IMR-90 (cell line): ENCODE measurements around the gene SLC9A6. TPM values are rescaled to one million over a fixed set of nuclear protein-coding genes. Genes with fewer than 3 reads are reported as not detected.

Experiments used
- ATAC-seq: fragments of 200-7000 bp; cut with Tn5 transposase; 2 replicates; pipeline ENCODE4 v1.9.1; 2020; ENCODE audit warnings: low read depth, mild to moderate bottlenecking, moderate library complexity
- BruUV-seq: library from RNA; stranded (reverse); fragments of 400-500 nt; replicated peaks from 2 replicates; lab custom pipeline; 2021; lab: Mats Ljungman, UMichigan
- CTCF ChIA-PET: fragments of 300-600 bp; formaldehyde crosslinking; extraction: SDS; loops from one replicate; lab custom pipeline; 2021; ENCODE audit warnings: antibody characterized with exemption; lab: Yijun Ruan, JAX
- POLR2A ChIA-PET: fragments of 300-600 bp; sonication (Branson Sonifier 250); formaldehyde crosslinking; loops from one replicate; lab custom pipeline; 2022; ENCODE audit warnings: antibody characterized with exemption; ENCODE audit not compliant: unreplicated experiment; lab: Charles Lee
- DNase-seq: peaks from one replicate; pipeline ENCODE4 v3.0.0; 2013
- H2AFZ ChIP-seq: replicated peaks from 2 replicates; pipeline ENCODE3; 2013; ENCODE audit warnings: low read length, mild to moderate bottlenecking; ENCODE audit not compliant: poor library complexity
- H2AK5ac ChIP-seq: 2 replicates; pipeline ENCODE4 v1.6.1; 2013; ENCODE audit warnings: low read depth, low read length, inconsistent platforms
- H2AK9ac ChIP-seq: replicated peaks from 2 replicates; pipeline ENCODE3; 2013; ENCODE audit warnings: mild to moderate bottlenecking, low read depth, low read length, moderate library complexity; ENCODE audit not compliant: poor library complexity
- H2BK120ac ChIP-seq: 2 replicates; pipeline ENCODE4 v1.6.1; 2013; ENCODE audit warnings: low read depth, low read length, inconsistent platforms
- H2BK15ac ChIP-seq: 3 replicates; pipeline ENCODE4 v1.6.1; 2013; ENCODE audit warnings: low read depth, low read length, inconsistent platforms
- H2BK20ac ChIP-seq: 2 replicates; pipeline ENCODE4 v1.6.1; 2013; ENCODE audit warnings: low read depth, mild to moderate bottlenecking, inconsistent platforms, low read length, moderate library complexity
- H2BK5ac ChIP-seq: 2 replicates; pipeline ENCODE4 v1.6.1; 2013; ENCODE audit warnings: mild to moderate bottlenecking, low read depth, low read length, inconsistent platforms; ENCODE audit not compliant: poor library complexity, severe bottlenecking
- H3K14ac ChIP-seq: replicated peaks from 2 replicates; pipeline ENCODE4 v1.6.1; 2013; ENCODE audit warnings: low read depth, low read length, inconsistent platforms
- H3K18ac ChIP-seq: 2 replicates; pipeline ENCODE4 v1.6.1; 2013; ENCODE audit warnings: low read depth, low read length, control low read depth
- H3K23ac ChIP-seq: 2 replicates; pipeline ENCODE4 v1.6.1; 2013; ENCODE audit warnings: low read depth, low read length, inconsistent platforms
- H3K27ac ChIP-seq: 2 replicates; pipeline ENCODE4 v1.5.1; 2013; ENCODE audit warnings: mild to moderate bottlenecking, control low read depth, low read length; ENCODE audit not compliant: insufficient read depth
- H3K27me3 ChIP-seq: 2 replicates; pipeline ENCODE4 v1.6.1; 2013; ENCODE audit warnings: low read length; ENCODE audit not compliant: control insufficient read depth, insufficient read depth
- H3K36me3 ChIP-seq: 2 replicates; pipeline ENCODE4 v1.6.1; 2013; ENCODE audit warnings: low read length, mixed read lengths; ENCODE audit not compliant: control insufficient read depth, insufficient read depth
- H3K4ac ChIP-seq: 2 replicates; pipeline ENCODE4 v1.6.1; 2013; ENCODE audit warnings: low read depth, low read length, inconsistent platforms
- H3K4me1 ChIP-seq: 2 replicates; pipeline ENCODE4 v1.6.1; 2013; ENCODE audit warnings: low read length, mixed read lengths; ENCODE audit not compliant: control insufficient read depth, insufficient read depth
- H3K4me2 ChIP-seq: 2 replicates; pipeline ENCODE4 v1.6.1; 2013; ENCODE audit warnings: low read depth, mild to moderate bottlenecking, control low read depth, low read length, moderate library complexity
- H3K4me3 ChIP-seq: 2 replicates; pipeline ENCODE4 v1.5.1; 2013; ENCODE audit warnings: low read depth, mild to moderate bottlenecking, control low read depth, low read length, moderate library complexity; ENCODE audit not compliant: insufficient read depth
- H3K56ac ChIP-seq: 2 replicates; pipeline ENCODE4 v1.6.1; 2013; ENCODE audit warnings: low read length, inconsistent platforms; ENCODE audit not compliant: insufficient read depth; ENCODE audit errors: extremely low read depth
- H3K79me1 ChIP-seq, 2 experiments: 2 replicates each; pipeline ENCODE4 v1.6.1; 2013; ENCODE audit warnings: low read length in 2 of 2, inconsistent platforms in 1 of 2, low read depth in 1 of 2
- H3K9ac ChIP-seq: 2 replicates; pipeline ENCODE4 v1.6.1; 2013; ENCODE audit warnings: low read depth, low read length, control low read depth
- H3K9me1 ChIP-seq: 2 replicates; pipeline ENCODE4 v1.6.1; 2013; ENCODE audit warnings: low read length, inconsistent platforms; ENCODE audit not compliant: insufficient read depth
- H3K9me3 ChIP-seq: 2 replicates; pipeline ENCODE4 v1.6.1; 2013; ENCODE audit warnings: low read length; ENCODE audit not compliant: control insufficient read depth, insufficient read depth
- H4K20me1 ChIP-seq: 2 replicates; pipeline ENCODE4 v1.6.1; 2013; ENCODE audit warnings: low read length, inconsistent platforms; ENCODE audit not compliant: insufficient read depth
- H4K5ac ChIP-seq: 2 replicates; pipeline ENCODE4 v1.6.1; 2013; ENCODE audit warnings: mild to moderate bottlenecking, low read depth, low read length, control low read depth
- H4K8ac ChIP-seq, 2 experiments: 2 replicates each; pipeline ENCODE4 v1.6.1; 2013; ENCODE audit warnings: low read depth in 2 of 2, low read length in 2 of 2, control low read depth in 1 of 2, inconsistent platforms in 1 of 2
- H4K91ac ChIP-seq: 2 replicates; pipeline ENCODE4 v1.6.1; 2013; ENCODE audit warnings: low read depth, low read length, inconsistent platforms; ENCODE audit not compliant: insufficient read depth
- CEBPB ChIP-seq: IDR thresholded peaks from 2 replicates; pipeline ENCODE4 v1.6.1; 2012; ENCODE audit warnings: low read depth, low read length, improper control_type of control experiment
- CHD1 ChIP-seq: IDR thresholded peaks from 2 replicates; pipeline ENCODE4 v1.6.1; 2012; ENCODE audit warnings: low read depth, low read length, improper control_type of control experiment
- CTCF ChIP-seq: conservative IDR thresholded peaks from 2 replicates; pipeline ENCODE4 v1.5.1; 2012; ENCODE audit warnings: mild to moderate bottlenecking, low read depth, low read length, improper control_type of control experiment
- FOS ChIP-seq: fragments of 150-350 bp; IDR thresholded peaks from 2 replicates; pipeline ENCODE4 v1.6.1; 2016; ENCODE audit warnings: low read depth, low read length
- MAFK ChIP-seq: IDR thresholded peaks from 2 replicates; pipeline ENCODE4 v1.6.1; 2012; ENCODE audit warnings: low read depth, low read length, improper control_type of control experiment
- MXI1 ChIP-seq: IDR thresholded peaks from 2 replicates; pipeline ENCODE4 v1.6.1; 2012; ENCODE audit warnings: low read depth, mild to moderate bottlenecking, low read length, moderate library complexity, borderline replicate concordance
- NFE2L2 ChIP-seq: fragments of 150-350 bp; IDR thresholded peaks from 2 replicates; pipeline ENCODE4 v1.6.1; 2016; ENCODE audit warnings: low read depth, mild to moderate bottlenecking, low read length
- POLR2A ChIP-seq: IDR thresholded peaks from 2 replicates; pipeline ENCODE4 v1.6.1; 2012; ENCODE audit warnings: mild to moderate bottlenecking, low read depth, low read length
- RAD21 ChIP-seq: IDR thresholded peaks from 2 replicates; pipeline ENCODE4 v1.6.1; 2012; ENCODE audit warnings: low read length, improper control_type of control experiment
- RCOR1 ChIP-seq: IDR thresholded peaks from 2 replicates; pipeline ENCODE4 v1.6.1; 2012; ENCODE audit warnings: mild to moderate bottlenecking, low read length, improper control_type of control experiment; ENCODE audit not compliant: insufficient replicate concordance
- RFX5 ChIP-seq: IDR thresholded peaks from 2 replicates; pipeline ENCODE4 v1.8.0; 2012; ENCODE audit warnings: low read depth, mild to moderate bottlenecking, low read length, moderate library complexity
- SMC3 ChIP-seq: fragments of 150-350 bp; IDR thresholded peaks from 2 replicates; pipeline ENCODE4 v1.6.1; 2016; ENCODE audit warnings: low read depth, mild to moderate bottlenecking, antibody characterized with exemption, low read length, moderate library complexity
- USF2 ChIP-seq: fragments of 150-350 bp; IDR thresholded peaks from 2 replicates; pipeline ENCODE4 v1.6.1; 2017; ENCODE audit warnings: mild to moderate bottlenecking, antibody characterized with exemption, low read length, low read depth
- WGBS, 2 experiments: methylation state at CpG; one replicate each; pipeline versions ENCODE4 v1.1.5 to v1.1.7; 2013; ENCODE audit warnings: missing lambda C conversion rate in 2 of 2; ENCODE audit not compliant: insufficient read length in 1 of 2; ENCODE audit errors: extremely low coverage in 2 of 2; 5-methylcytosine and 5-hydroxymethylcytosine counted together
- dilution Hi-C: fragments of 300-500 bp; cut with HindIII; formaldehyde crosslinking; loops from one replicate; pipeline ENCODE4 v1.14.3; 2018; ENCODE audit warnings: low sequenced_read_pairs; ENCODE audit not compliant: unreplicated experiment
- in situ Hi-C: fragments of 300-500 bp; cut with MboI; formaldehyde crosslinking; loops from 3 replicates; pipeline ENCODE4 v1.14.3; 2019; ENCODE audit warnings: low sequenced_read_pairs, inconsistent platforms, mixed read lengths
- intact Hi-C: fragments of 100-400 bp; cut with micrococcal nuclease; formaldehyde crosslinking; loops from 2 replicates; pipeline ENCODE4 v1.10.0; 2022
- polyA plus RNA-seq, 3 experiments: library from polyadenylated mRNA; depleted of rRNA; stranded (reverse); fragments of >200 nt; gene quantifications; 2 replicates each; pipeline ENCODE4 v1.2.3, GENCODE V29; 2012; ENCODE audit warnings: low replicate concordance in 1 of 3
- total RNA-seq: library from RNA; depleted of rRNA; stranded (reverse); fragments of >200 nt; gene quantifications from 2 replicates; pipeline ENCODE4 v1.2.3, GENCODE V29; 2012
- TF ChIP-seq, protein P1 (sequence below): fragments of 150-350 bp; IDR thresholded peaks from 2 replicates; pipeline ENCODE4 v1.6.1; 2016; ENCODE audit warnings: low read depth, mild to moderate bottlenecking, low read length, moderate library complexity, borderline replicate concordance

Gene SLC9A6
- total and polyA plus RNA-seq, 2 of the 4 experiments (the other 2 are of a cell fraction), result 6.9 to 19.0 TPM

- TF ChIP-seq MXI1, result no peak
- TF ChIP-seq CTCF, result no peak
- TF ChIP-seq RAD21, result no peak
Measured at GRCh38 chrX:135977611-135978010, 7.6 kb upstream of the SLC9A6 start (continued).

DNA sequence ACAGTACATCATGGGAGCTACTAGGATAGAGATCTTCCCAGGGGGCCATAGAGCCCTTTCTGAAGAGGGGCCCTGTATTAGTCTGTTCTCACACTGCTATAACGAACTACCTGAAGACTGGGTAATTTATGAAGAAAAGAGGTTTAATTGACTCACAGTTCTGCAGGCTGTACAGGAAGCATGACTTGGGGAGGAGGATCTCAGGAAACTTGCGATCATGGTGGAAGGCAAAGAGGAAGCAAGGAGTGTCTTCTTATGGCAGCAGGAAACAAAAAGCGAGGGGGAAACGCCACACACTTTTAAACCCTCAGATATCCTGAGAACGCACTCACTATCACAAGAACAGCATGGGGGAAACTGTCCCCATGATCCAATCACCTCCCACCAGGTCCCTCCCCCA, 4.2 kb upstream of the SLC9A6 start:
- in situ Hi-C loops, result loop anchor here (25.0 kb wide), 1 partner anchor 506 kb away; the partner anchor contains the start of genes BRS3 and HTATSF1
- Histone ChIP-seq H2BK20ac (no peak overlapping the region), H4K8ac (no peak overlapping the region), H4K20me1 (no peaks in the 10 kb centered on the region), H3K27me3 (no peaks in the 10 kb centered on the region), H2AK9ac (no peak overlapping the region), H4K91ac (no peak overlapping the region), H3K36me3 (no peaks in the 10 kb centered on the region), H2BK5ac (no peak overlapping the region), H3K56ac (no peak overlapping the region), H3K23ac (no peak overlapping the region), H3K9me3 (no peaks in the 10 kb centered on the region), H4K5ac (no peak overlapping the region), H3K4me1 (peaks cover 2% of the 10 kb centered on the region; the same call in 1 of the 2 replicates), H2BK15ac (no peak overlapping the region), H2AFZ (no peak overlapping the region), H3K4me3 (no peak overlapping the region), H3K79me1 (peaks cover 0 to 3% of the 10 kb centered on the region in 2 experiments; a peak in 1 of 4 replicates), H3K18ac (no peak overlapping the region), H3K27ac (no peak overlapping the region), H2BK120ac (no peak overlapping the region), H2AK5ac (no peak overlapping the region), H3K4ac (no peak overlapping the region), H3K14ac (no peak overlapping the region), H3K9ac (no peak overlapping the region), H3K9me1 (no peaks in the 10 kb centered on the region), H3K4me2 (no peak overlapping the region)
- DNase-seq, result no peak
- intact Hi-C loops, result no loop called here
- dilution Hi-C loops, result no loop called here
- no TSS peak for BruUV-seq
- no CpG with 5 or more reads among the region's 5 CpGs for WGBS, 2 experiments
- POLR2A ChIA-PET, result no interaction called here
- no peak for ATAC-seq
- CTCF ChIA-PET, result no interaction called here
- TF ChIP-seq POLR2A, result no peak
- no peak for TF ChIP-seq MAFK
- TF ChIP-seq RFX5, result no peak
- TF ChIP-seq FOS, result no peak
- TF ChIP-seq CHD1, result no peak
- no peak for TF ChIP-seq SMC3
- TF ChIP-seq, protein P1, sequence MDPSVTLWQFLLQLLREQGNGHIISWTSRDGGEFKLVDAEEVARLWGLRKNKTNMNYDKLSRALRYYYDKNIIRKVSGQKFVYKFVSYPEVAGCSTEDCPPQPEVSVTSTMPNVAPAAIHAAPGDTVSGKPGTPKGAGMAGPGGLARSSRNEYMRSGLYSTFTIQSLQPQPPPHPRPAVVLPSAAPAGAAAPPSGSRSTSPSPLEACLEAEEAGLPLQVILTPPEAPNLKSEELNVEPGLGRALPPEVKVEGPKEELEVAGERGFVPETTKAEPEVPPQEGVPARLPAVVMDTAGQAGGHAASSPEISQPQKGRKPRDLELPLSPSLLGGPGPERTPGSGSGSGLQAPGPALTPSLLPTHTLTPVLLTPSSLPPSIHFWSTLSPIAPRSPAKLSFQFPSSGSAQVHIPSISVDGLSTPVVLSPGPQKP, result no peak
- no peak for TF ChIP-seq USF2
- no peak for TF ChIP-seq MXI1
- TF ChIP-seq NFE2L2, result no peak
- no peak for TF ChIP-seq RCOR1
- TF ChIP-seq RAD21, result no peak
- no peak for TF ChIP-seq CEBPB
